GM18951 (cell line): ENCODE data around the gene SAA2.
"Not testable (repeated sequence)": the region's sequence is repeated elsewhere in the genome, so short reads cannot be mapped to it uniquely, and the experiment has no call there.

Source experiments
- POLR2A ChIP-seq: IDR thresholded peaks from 4 replicates; pipeline ENCODE4 v1.6.1; 2011; ENCODE audit warnings: mild to moderate bottlenecking; ENCODE audit not compliant: insufficient read length, insufficient read depth; ENCODE audit errors: extremely low read depth
- in situ Hi-C: fragments of 300-500 bp; cut with MboI; formaldehyde crosslinking; loops from one replicate; pipeline ENCODE4 v1.12.0; 2022; ENCODE audit warnings: low sequenced_read_pairs, mixed read lengths, inconsistent platforms; ENCODE audit not compliant: unreplicated experiment

The SAA2 gene

DNA sequence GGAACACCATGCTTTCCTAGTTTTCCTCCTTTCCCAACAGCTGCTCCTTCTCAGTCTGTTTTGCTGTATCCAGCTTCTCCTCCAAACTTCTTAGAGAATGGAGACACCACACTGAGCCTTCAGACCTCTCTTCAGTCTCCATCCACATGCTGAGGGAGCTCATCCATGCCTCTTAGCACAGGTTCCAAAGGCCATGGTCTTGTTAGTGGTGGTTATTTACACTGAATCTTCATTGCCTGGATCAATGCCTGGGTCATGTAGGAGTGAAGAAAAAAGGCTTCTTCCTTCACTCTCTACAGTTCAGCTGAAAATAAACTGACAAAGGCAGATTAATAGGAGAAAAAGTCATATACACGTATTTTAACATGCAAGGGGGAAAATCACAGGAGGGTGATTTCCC lies 8.8 kb downstream of the SAA2 start:
- in situ Hi-C loops: no loop called here
- TF ChIP-seq POLR2A: no peak

- no peak for TF ChIP-seq POLR2A
- in situ Hi-C loops: no loop called here
Measured at GRCh38 chr11:18236664-18237356, 11.7 kb downstream of the SAA2 start, which contains the start of gene SAA4. TSS of gene SAA4 (minus strand) at chr11:18236802. CDS start at chr11:18235926, 876 bp downstream.

DNA sequence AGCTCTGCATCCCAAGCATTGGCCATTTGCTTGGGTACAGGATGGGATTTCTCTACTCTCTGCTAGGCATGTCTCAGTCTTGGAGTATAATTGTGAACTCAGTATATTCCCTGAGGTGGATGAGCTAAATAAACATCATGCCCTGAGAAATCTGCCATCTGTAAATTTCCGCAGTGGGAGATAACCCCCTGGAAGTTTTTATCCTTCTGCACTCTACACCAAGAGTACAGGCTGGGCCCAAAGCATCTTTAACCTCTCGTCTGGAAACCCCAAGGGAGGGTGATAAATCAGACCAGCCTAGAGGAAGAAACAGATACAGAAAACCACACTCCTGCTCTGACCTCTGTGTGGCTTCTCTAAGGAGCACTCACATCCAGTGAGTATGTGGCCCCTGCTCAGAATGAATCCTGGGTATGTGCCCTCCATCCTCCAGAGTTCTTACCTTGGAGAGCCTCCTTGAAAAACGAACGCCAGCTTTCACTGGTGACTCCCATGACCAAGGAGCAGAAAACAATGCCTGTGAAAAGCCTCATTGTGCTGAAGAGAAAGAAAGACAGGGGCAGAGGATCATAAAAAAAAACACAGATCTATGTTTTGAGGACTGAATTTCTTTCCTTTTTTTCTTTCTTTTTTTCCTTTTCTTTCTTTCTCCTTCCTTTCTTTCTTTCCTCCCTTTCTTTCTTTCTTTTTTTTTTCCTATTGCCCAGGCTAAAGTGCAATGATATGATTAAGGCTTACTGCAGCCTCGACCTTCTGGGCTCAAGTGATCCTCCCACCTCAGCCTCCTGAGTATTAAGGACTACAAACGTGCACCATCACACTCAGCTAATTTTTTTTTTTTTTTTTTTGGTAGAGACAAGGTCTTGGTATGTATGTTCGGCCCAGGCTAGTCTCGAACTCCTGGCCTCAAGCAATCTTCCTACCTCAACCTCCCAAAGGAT lies 12.8 kb downstream of the SAA2 start:
- in situ Hi-C loops: no loop called here

GRCh38 chr11:18233912-18234311 lies 14.6 kb downstream of the SAA2 start:
- TF ChIP-seq POLR2A: no peak
- in situ Hi-C loops: no loop called here

More for the DNA sequence above, 12.8 kb downstream of the SAA2 start:
- no peak for TF ChIP-seq POLR2A

GRCh38 chr11:18230859-18231258 lies 17.6 kb downstream of the SAA2 start:
- in situ Hi-C loops: no loop called here
- TF ChIP-seq POLR2A: no peak

- TF ChIP-seq POLR2A: no peak
- in situ Hi-C loops: no loop called here
Measured at GRCh38 chr11:18229501-18229900, 19.0 kb downstream of the SAA2 start.

DNA sequence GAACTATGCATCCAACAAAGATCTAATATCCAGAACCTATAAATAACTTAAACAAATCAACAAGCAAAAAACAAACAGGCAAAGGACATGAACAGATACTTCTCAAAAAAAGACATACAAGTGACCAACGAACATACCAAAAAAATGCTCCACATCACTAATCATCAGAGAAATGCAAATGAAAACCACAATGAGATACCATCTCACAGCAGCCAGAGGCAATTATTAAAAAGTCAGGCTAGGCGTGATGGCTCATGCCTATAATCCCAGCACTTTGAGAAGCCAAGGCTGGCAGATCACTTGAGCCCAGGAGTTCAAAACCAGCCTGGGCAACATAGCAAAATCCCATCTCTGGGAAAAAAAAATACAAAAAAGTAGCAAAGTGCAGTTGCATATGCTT lies 22.6 kb downstream of the SAA2 start:
- no peak for TF ChIP-seq POLR2A
- in situ Hi-C loops: no loop called here

- no peak for TF ChIP-seq POLR2A
- in situ Hi-C loops: no loop called here
Measured at GRCh38 chr11:18223591-18224387, 24.7 kb downstream of the SAA2 start.

DNA sequence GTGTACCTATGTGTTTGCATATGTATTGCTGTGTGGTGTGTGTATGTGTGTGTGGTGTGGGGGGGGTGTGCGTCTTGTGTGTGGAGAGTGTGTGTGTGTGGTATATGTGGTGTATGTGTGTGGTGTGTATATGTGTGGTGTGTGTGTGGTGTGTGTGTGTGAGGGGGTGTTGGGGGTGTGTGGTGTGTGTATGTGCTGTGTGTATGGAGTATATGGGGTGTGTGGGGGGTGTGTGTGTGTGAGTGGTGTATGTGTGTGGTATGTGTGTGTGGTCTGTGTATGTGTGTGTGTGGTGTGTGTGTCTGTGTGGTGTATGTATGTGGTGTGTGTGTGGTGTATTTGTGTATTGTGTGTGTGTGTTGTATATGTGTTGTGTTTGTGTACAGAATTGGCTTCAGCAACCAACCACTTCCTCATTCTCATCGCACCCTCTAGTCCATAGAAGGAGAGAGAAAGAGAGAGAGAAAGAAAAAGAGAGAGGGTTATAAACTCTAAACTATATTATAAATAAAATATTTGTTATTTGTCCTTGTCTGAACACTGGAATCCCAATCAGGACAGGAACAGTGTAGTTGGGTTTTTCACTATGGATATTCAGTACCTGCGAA lies 25.6 kb downstream of the SAA2 start:
- in situ Hi-C loops: no loop called here
- TF ChIP-seq POLR2A: no peak

DNA sequence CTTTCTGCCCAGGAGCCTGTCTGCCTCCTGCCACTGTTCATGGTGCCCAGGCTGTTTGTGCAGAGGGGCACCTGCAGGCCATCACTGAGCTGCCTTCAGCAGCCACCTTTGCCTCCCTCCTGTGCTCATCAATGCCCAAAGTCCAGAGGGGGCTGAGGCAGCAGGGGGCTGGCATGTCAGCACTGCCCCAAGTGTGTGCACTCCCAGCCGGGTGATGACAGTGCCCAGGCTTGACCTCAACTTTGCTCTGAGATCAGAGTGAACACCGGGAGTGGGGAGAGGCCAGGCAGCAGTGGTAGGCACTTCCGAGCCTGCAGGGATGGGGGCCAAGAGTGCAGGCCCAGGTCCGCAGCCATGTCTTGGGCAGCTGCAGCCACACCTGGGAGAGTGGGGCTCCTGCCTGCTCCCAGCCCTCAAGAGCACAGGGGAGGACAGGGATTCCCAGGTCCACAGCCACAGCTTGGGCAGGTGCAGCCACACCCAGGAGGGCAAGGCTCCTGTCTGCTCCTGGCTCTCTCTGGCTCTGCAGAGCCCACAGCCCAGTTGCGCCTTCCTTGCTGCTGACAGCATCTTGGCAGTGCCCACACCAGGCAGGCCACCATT lies 27.1 kb downstream of the SAA2 start:
- TF ChIP-seq POLR2A: no peak
- in situ Hi-C loops: no loop called here

- in situ Hi-C loops: no loop called here
- no peak for TF ChIP-seq POLR2A
Measured at GRCh38 chr11:18209058-18209457, 39.4 kb downstream of the SAA2 start.

- in situ Hi-C loops: no loop called here
Measured at GRCh38 chr11:18204771-18205170, 43.7 kb downstream of the SAA2 start.

GRCh38 chr11:18204220-18204619 lies 44.2 kb downstream of the SAA2 start:
- TF ChIP-seq POLR2A: no peak
- in situ Hi-C loops: no loop called here

More at GRCh38 chr11:18204771-18205170, 43.7 kb downstream of the SAA2 start:
- no peak for TF ChIP-seq POLR2A

- in situ Hi-C loops: no loop called here
- no peak for TF ChIP-seq POLR2A
Measured at GRCh38 chr11:18203723-18204122, 44.7 kb downstream of the SAA2 start.

GRCh38 chr11:18197738-18198137 lies 50.7 kb downstream of the SAA2 start:
- in situ Hi-C loops: not testable (repeated sequence)
